Kidney (tissue), 14 donors: ENCODE data around the gene ALDH3A2. TPM values are rescaled to one million over a fixed set of nuclear protein-coding genes. Genes with fewer than 3 reads are reported as not detected.
"Not testable (repeated sequence)": the region's sequence is repeated elsewhere in the genome, so short reads cannot be mapped to it uniquely, and the experiment has no call there.

ENCODE experiments used
- DNase-seq, 5 donors: peaks; one replicate each; pipeline ENCODE4 v3.0.0-alpha.2; 2013 to 2020
- FAIRE-seq: peaks from 2 replicates; lab custom pipeline; 2012; peaks lifted over from hg19 to GRCh38; lab: Jason Lieb, UNC
- H3K27ac ChIP-seq, 2 donors: one replicate each; pipeline ENCODE4 v1.7.0; 2013; ENCODE audit warnings: low read depth in 2 of 2, low read length in 2 of 2, inconsistent platforms in 1 of 2
- H3K27me3 ChIP-seq: one replicate; pipeline ENCODE4 v1.7.1; 2013; ENCODE audit warnings: low read length, inconsistent platforms; ENCODE audit not compliant: control insufficient read depth, insufficient read depth
- H3K36me3 ChIP-seq, 3 donors: one replicate each; pipeline versions ENCODE4 v1.7.0 to v1.7.1; 2013; ENCODE audit warnings: low read length in 3 of 3, control low read depth in 1 of 3, inconsistent platforms in 1 of 3; ENCODE audit not compliant: insufficient read depth in 3 of 3, control insufficient read depth in 2 of 3
- H3K4me1 ChIP-seq, 3 donors: one replicate each; pipeline versions ENCODE4 v1.7.0 to v1.7.1; 2013; ENCODE audit warnings: low read length in 3 of 3, inconsistent platforms in 1 of 3, low read depth in 1 of 3; ENCODE audit not compliant: control insufficient read depth in 2 of 3, insufficient read depth in 2 of 3
- H3K4me3 ChIP-seq, 3 donors: one replicate each; pipeline versions ENCODE4 v1.7.0 to v1.8.1; 2013; ENCODE audit warnings: low read length in 3 of 3, control low read depth in 1 of 3, inconsistent platforms in 1 of 3
- H3K9ac ChIP-seq, 3 donors: one replicate each; pipeline versions ENCODE4 v1.7.0 to v1.7.1; 2013; ENCODE audit warnings: low read length in 3 of 3, control low read depth in 1 of 3, inconsistent platforms in 1 of 3
- H3K9me3 ChIP-seq, 3 donors: one replicate each; pipeline versions ENCODE4 v1.7.0 to v1.7.1; 2013; ENCODE audit warnings: low read length in 3 of 3, control low read depth in 1 of 3, inconsistent platforms in 1 of 3; ENCODE audit not compliant: control insufficient read depth in 2 of 3, insufficient read depth in 1 of 3
- CTCF ChIP-seq: IDR thresholded peaks from 3 replicates; pipeline ENCODE4 v1.5.1; 2012; ENCODE audit warnings: mild to moderate bottlenecking, moderate library complexity, borderline replicate concordance; ENCODE audit not compliant: insufficient read depth; ENCODE audit errors: extremely low read depth
- intact Hi-C: fragments of 100-400 bp; cut with DNase I; formaldehyde crosslinking; loops from one replicate; pipeline ENCODE4 v1.11.1; 2022
- polyA plus RNA-seq: library from polyadenylated mRNA; stranded (reverse); fragments of 350-450 nt; fragmentation: Illumina TruSeq; extraction: RNeasy Lipid Tissue Mini Kit (QIAGEN cat#74804); gene quantifications from one replicate; pipeline ENCODE4 v1.2.3, GENCODE V29; 2014; ENCODE audit warnings: low read depth, low replicate concordance; ENCODE audit not compliant: insufficient read depth
- total RNA-seq: library from RNA; stranded (reverse); fragmentation: NEBNext Ultra II Directional; extraction: Animal tissue kit (Norgen Biotek cat#: 25700); gene quantifications from one replicate; pipeline ENCODE4 v1.2.1, GENCODE V29; 2021
- donor health status: control.
- donor health status: control.
- donor health status: control.
- donor health status: control.
- donor health status: control.
- donor health status: DM: yes; HTN: yes; CAD: no.
- donor health status: Normal renal cell carcinoma (clear cell type).

ALDH3A2 gene
- total and polyA plus RNA-seq, 2 donors from 2014 or later: 75.0 to 87.7 TPM

GRCh38 chr17:19683117-19683516, 34.6 kb downstream of the ALDH3A2 start:
- H3K36me3 ChIP-seq: peaks cover 0 to 15% (median 13%) of the 10 kb centered on the region in 3 donors

GRCh38 chr17:19684909-19685580, 36.5 kb downstream of the ALDH3A2 start:
- H3K9ac ChIP-seq, DNase-seq, H3K9me3 ChIP-seq, H3K27ac ChIP-seq, H3K27me3 ChIP-seq, intact Hi-C loops, FAIRE-seq, H3K4me3 ChIP-seq, H3K36me3 ChIP-seq, H3K4me1 ChIP-seq: not testable (repeated sequence)

More at GRCh38 chr17:19683117-19683516, 34.6 kb downstream of the ALDH3A2 start:
- no peak for TF ChIP-seq CTCF
- FAIRE-seq: no peak
- intact Hi-C loops: no loop called here
- H3K27me3 ChIP-seq: no peaks in the 10 kb centered on the region
- H3K9ac ChIP-seq: no peak overlapping the region
- H3K9me3 ChIP-seq: no peaks in the 10 kb centered on the region
- H3K27ac ChIP-seq: no peak overlapping the region
- no peak for DNase-seq
- H3K4me3 ChIP-seq: no peak overlapping the region
- no peaks in the 10 kb centered on the region for H3K4me1 ChIP-seq

GRCh38 chr17:19686400-19687090, 38.0 kb downstream of the ALDH3A2 start:
- H3K27ac ChIP-seq: no peak overlapping the region
- H3K4me1 ChIP-seq: no peaks in the 10 kb centered on the region
- no peak for DNase-seq
- no peaks in the 10 kb centered on the region for H3K27me3 ChIP-seq
- no peak for FAIRE-seq
- peaks cover 0 to 1% (median 0%) of the 10 kb centered on the region in 3 donors for H3K36me3 ChIP-seq
- H3K9ac ChIP-seq: no peak overlapping the region
- H3K9me3 ChIP-seq: no peaks in the 10 kb centered on the region
- no peak for TF ChIP-seq CTCF
- no peak overlapping the region for H3K4me3 ChIP-seq
- intact Hi-C loops: no loop called here

- H3K4me1 ChIP-seq: peaks cover 10 to 14% (median 11%) of the 10 kb centered on the region in 3 donors
- H3K9ac ChIP-seq: no peak overlapping the region
- H3K27ac ChIP-seq: no peak overlapping the region
- no peak for TF ChIP-seq CTCF
- no peak overlapping the region for H3K4me3 ChIP-seq
- FAIRE-seq: no peak
- intact Hi-C loops: no loop called here
- H3K36me3 ChIP-seq: no peaks in the 10 kb centered on the region
- H3K27me3 ChIP-seq: no peaks in the 10 kb centered on the region
- H3K9me3 ChIP-seq: no peaks in the 10 kb centered on the region
- DNase-seq: peak; percentile 52 to 85 (median 72)
Measured at GRCh38 chr17:19702217-19702641, 53.7 kb downstream of the ALDH3A2 start.
